Activated CD4-positive, CD25-positive, alpha-beta regulatory T cell treated with anti-CD3 and anti-CD28 coated beads, Interleukin-2, amount 50 U/mL, for 72 hours (primary cell): ENCODE results near the gene ITLN2.
A peak's percentile ranks its signal among the peaks of the same experiment; 100 is the strongest.
"Not testable (repeated sequence)": the region's sequence is repeated elsewhere in the genome, so short reads cannot be mapped to it uniquely, and the experiment has no call there.

ENCODE experiments used
- DNase-seq: peaks from one replicate; pipeline ENCODE4 v3.0.0; 2021

ITLN2 gene

GRCh38 chr1:160954158-160955104 lies at the start of gene ITLN2:
Gene ITLN2, minus strand, starts transcription at chr1:160954809. Its CDS starts 68 bp downstream, at chr1:160954741.
- peak; percentile 54 for DNase-seq

- DNase-seq, result no peak
Observed at GRCh38 chr1:161001525-161001924, 46.9 kb upstream of the ITLN2 start.

DNA sequence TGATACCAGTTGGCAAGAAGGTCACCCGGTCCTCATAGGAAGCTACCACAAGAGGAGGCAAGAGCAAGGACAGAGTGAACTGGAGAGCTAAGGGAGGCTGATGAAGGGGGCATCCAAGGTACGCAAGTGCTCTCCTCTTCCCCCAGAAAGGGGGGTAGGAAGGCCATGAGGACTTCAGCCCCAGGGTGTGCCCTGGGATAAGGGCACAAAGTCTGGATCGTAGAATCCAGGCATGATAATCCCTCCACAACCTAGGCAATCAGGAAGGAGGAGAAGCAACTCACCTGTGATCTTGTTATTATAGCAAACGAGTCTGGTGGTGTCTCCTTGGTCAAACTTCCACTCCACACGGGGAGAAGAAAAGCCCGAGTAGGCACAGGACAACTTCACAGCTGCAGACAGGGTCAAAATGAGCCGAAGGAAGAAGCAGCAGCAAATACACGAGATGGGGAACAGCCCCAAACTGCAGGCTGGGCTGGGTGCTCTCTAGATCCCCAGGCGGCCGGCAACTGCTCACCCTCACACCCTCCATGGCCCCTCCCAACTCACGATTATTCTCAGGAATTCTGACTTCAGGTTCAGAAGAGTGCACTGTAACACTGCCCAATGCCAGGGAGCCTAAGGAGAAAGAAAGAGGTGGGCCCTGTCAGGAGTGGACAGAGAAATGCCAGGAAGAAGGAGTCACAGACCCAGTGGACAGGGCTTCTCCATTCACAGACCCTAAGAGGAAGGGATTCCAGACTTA lies 46.3 kb upstream of the ITLN2 start:
- DNase-seq, result no peak

- DNase-seq, result no peak
Observed at GRCh38 chr1:160999376-160999775, 44.8 kb upstream of the ITLN2 start.

- no peak for DNase-seq
Observed at GRCh38 chr1:160997323-160998038, 42.9 kb upstream of the ITLN2 start.

DNA sequence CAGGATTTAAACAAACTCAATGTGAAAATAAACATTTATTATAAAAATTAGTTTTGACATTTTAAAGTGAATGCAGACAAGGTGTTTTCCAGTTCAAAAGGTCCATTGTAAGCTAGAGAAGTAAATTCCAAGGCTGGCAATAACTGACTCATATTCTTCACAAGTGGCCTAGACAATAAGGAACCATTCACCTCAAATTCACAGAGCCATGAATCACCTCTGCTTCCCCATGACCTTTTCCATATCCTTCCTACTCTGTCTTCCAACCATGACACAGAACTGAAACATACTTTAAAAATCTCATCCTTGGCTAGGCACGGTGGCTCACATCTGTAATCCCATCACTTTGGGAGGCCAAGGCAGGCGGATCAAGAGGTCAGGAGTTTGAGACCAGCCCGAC lies 41.6 kb upstream of the ITLN2 start:
- no peak for DNase-seq

- no peak for DNase-seq
Observed at GRCh38 chr1:160993544-160994193, 39.1 kb upstream of the ITLN2 start.

DNA sequence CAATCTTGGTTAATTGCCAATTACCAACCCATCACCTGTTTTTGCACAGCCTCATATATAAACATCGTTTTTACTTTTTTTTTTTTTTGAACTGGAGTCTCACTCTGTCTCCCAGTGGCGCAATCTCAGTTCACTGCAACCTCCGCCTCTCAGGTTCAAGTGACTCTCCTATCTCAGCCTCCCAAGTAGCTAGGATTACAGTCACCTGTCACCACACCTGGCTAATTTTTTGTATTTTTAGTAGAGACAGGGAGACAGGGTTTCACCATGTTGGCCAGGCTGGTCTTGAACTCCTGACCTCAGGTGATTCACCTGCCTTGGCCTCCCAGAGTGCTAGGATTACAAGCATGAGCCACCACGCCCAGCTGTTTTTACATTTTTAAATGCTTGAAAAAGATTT lies 37.4 kb upstream of the ITLN2 start:
- DNase-seq, result not testable (repeated sequence)

GRCh38 chr1:160987359-160988050 lies 32.9 kb upstream of the ITLN2 start:
- no peak for DNase-seq

- DNase-seq, result no peak
Observed at GRCh38 chr1:160985723-160986122, 31.1 kb upstream of the ITLN2 start.

- no peak for DNase-seq
Observed at GRCh38 chr1:160981584-160982411, 27.2 kb upstream of the ITLN2 start.

GRCh38 chr1:160979286-160979685 lies 24.7 kb upstream of the ITLN2 start:
- DNase-seq, result no peak

DNA sequence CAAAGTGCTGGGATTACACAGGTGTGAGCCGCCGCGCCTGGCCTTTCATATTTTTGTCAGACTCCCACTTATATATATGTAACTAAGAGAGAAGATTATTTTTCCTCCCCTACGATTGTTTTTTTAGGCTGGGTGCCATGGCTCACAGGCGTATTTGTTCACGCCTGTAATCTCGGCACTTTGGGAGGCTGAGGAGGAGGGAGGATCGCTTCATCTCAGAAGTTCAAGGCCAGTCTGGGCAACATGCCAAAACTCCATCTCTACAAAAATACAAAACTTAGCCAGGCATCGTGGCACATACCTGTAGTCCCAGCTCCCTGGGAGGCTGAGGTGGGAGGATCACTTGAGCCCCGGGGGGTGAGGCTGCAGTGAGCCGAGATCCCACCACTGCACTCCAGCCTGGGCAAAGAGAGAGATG lies 23.9 kb upstream of the ITLN2 start:
- no peak for DNase-seq

GRCh38 chr1:160975026-160975425 lies 20.4 kb upstream of the ITLN2 start:
- no peak for DNase-seq

DNA sequence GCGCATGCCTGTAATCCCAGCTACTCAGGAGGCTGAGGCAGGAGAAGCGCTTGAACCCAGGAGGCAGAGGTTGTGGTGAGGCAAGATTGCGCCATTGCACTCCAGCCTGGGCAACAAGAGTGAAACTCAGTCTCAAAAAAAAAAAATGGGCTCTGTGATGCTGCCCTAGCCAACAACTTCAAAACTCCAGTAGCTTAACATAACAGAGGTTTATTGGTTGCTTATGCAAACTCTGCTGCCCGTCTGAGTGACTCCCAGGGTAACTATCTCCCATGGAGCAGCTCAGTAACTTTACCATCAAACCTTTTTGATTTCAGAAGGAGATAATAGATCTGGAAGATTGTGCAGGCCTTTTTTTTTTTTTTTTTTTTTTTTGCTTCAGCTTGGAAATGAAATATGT lies 18.9 kb upstream of the ITLN2 start:
- no peak for DNase-seq

GRCh38 chr1:160972939-160973338 lies 18.3 kb upstream of the ITLN2 start:
- no peak for DNase-seq

- no peak for DNase-seq
Observed at GRCh38 chr1:160971618-160972056, 17.0 kb upstream of the ITLN2 start.

DNA sequence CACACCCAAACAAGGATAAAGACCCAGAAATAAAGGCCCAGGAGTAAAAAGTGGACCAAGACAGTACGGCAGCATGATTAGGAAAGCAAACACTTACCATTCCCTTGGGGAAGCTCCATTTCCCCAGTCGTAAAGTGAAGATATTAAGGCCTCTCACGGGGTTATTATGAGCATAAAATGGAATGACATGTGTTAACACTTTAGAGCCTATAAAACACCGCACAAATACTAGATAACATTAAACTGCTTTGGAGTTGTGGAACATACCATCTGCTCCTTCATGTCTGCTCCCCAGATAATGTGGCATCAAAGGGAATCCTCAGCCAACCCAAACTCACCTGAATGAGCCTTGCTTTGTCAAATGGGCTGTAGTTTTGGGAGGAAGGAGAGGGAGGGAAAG lies 8.9 kb upstream of the ITLN2 start:
- DNase-seq, result no peak

- no peak for DNase-seq
Observed at GRCh38 chr1:160961419-160961818, 6.8 kb upstream of the ITLN2 start.

GRCh38 chr1:160956966-160957365 lies 2.4 kb upstream of the ITLN2 start:
- no peak for DNase-seq

- no peak for DNase-seq
Observed at GRCh38 chr1:160953030-160953429, 1.6 kb downstream of the ITLN2 start.
